Esophagus muscularis mucosa (tissue), 4 donors: Measurements from ENCODE around the gene OR1K1. TPM values are rescaled to one million over a fixed set of nuclear protein-coding genes. Genes with fewer than 3 reads are reported as not detected.

Experiments used
- DNase-seq: peaks from one replicate; pipeline ENCODE4 v3.0.0-alpha.2; 2017; ENCODE audit errors: extremely low spot score
- H3K27ac ChIP-seq, 4 donors: fragments of 200-600 bp; sonication (generic); replicated peaks in 1 of 4; 1 replicate in 3 of 4; 2 replicates in 1 of 4; pipeline ENCODE4 v1.5.1; 2016 to 2019; ENCODE audit warnings: mild to moderate bottlenecking in 1 of 4
- H3K27me3 ChIP-seq, 4 donors: fragments of 200-600 bp; sonication (generic); one replicate each; pipeline versions ENCODE4 v1.5.1 to v1.6.0; 2016 to 2019
- H3K36me3 ChIP-seq, 4 donors: fragments of 200-600 bp; sonication (generic); one replicate each; pipeline ENCODE4 v1.5.1; 2016 to 2019
- H3K4me1 ChIP-seq, 4 donors: fragments of 200-600 bp; sonication (generic); one replicate each; pipeline ENCODE4 v1.5.1; 2016 to 2019
- H3K4me3 ChIP-seq, 4 donors: fragments of 200-600 bp; sonication (generic); 1 replicate in 2 of 4; 2 replicates in 2 of 4; pipeline ENCODE4 v1.5.1; 2016 to 2019; ENCODE audit warnings: mild to moderate bottlenecking in 4 of 4, moderate library complexity in 1 of 4
- H3K9me3 ChIP-seq, 4 donors: fragments of 200-600 bp; sonication (generic); 1 replicate in 3 of 4; 2 replicates in 1 of 4; pipeline ENCODE4 v1.5.1; 2016 to 2019
- CTCF ChIP-seq, 3 experiments: fragments of 200-600 bp in 2 of 3; fragments of 450-650 bp in 1 of 3; sonication (generic) in 2 of 3; IDR thresholded peaks; one replicate each; pipeline ENCODE4 v1.5.1; 2017 to 2019; ENCODE audit warnings: antibody characterized with exemption in 3 of 3, mild to moderate bottlenecking in 2 of 3, moderate library complexity in 1 of 3
- EP300 ChIP-seq: sonication (generic); formaldehyde crosslinking; IDR thresholded peaks from one replicate; pipeline ENCODE4 v1.6.1; 2017; ENCODE audit warnings: antibody characterized with exemption
- POLR2A ChIP-seq: fragments of 450-650 bp; IDR thresholded peaks from one replicate; pipeline ENCODE4 v1.6.1; 2017; ENCODE audit warnings: antibody characterized with exemption, moderate library complexity, mild to moderate bottlenecking, low read depth
- POLR2AphosphoS5 ChIP-seq, 2 donors: sonication (generic); formaldehyde crosslinking; IDR thresholded peaks; one replicate each; pipeline ENCODE4 v1.6.1; 2017; ENCODE audit warnings: antibody characterized with exemption in 2 of 2
- WGBS: methylation state at CpG from one replicate; pipeline ENCODE4 v1.1.5; 2018; 5-methylcytosine and 5-hydroxymethylcytosine counted together
- intact Hi-C: fragments of 100-400 bp; cut with DNase I; formaldehyde crosslinking; loops from one replicate; pipeline ENCODE4 v1.15.1; 2023
- total RNA-seq, 4 donors: library from RNA; depleted of rRNA; stranded (reverse); fragments of >200 nt; gene quantifications; one replicate each; pipeline versions ENCODE4 v1.1.0 to v1.2.1, GENCODE V29; 2016

Gene OR1K1
- total RNA-seq, 4 donors from 2014 or later: not detected

GRCh38 chr9:122777935-122778627, 21.8 kb upstream of the OR1K1 start:
- intact Hi-C loops: no loop called here

DNA sequence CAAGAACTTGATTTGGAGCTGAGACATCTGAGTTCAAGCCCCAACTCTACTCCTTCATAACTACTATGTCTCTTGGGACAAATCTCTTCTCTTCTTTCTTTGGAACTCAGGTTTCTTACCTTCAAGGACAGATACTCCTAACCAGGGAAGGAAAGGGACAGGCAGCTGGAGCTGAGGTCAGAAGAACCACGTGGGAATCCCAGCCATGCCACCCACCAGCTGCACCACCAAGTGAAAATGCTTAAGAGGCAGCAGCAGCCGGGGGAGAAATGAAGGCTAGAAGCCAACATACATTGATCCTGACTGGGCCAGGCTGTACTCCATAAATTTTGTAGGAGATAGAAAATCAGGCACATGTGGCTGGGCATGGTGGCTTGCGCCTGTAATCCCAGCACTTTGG, 20.7 kb upstream of the OR1K1 start:
- intact Hi-C loops: no loop called here
- WGBS: 80% methylated on average over 3 of the region's 3 CpGs
- TF ChIP-seq POLR2AphosphoS5 (IDR thresholded peaks at IDR 0.05) (no peak), POLR2A (no peak), EP300 (no peak), CTCF (IDR thresholded peaks at IDR 0.05) (no peak)

More at GRCh38 chr9:122777935-122778627, 21.8 kb upstream of the OR1K1 start:
- DNase-seq: no peak
- Histone ChIP-seq H3K36me3 (no peaks in the 10 kb centered on the region), H3K27me3 (no peaks in the 10 kb centered on the region), H3K4me1 (no peaks in the 10 kb centered on the region), H3K9me3 (peaks cover 0 to 6% (median 0%) of the 10 kb centered on the region in 4 donors), H3K4me3 (no peak overlapping the region), H3K27ac (no peak overlapping the region)
- TF ChIP-seq POLR2AphosphoS5 (IDR thresholded peaks at IDR 0.05): no peak
- TF ChIP-seq CTCF (IDR thresholded peaks at IDR 0.05): no peak
- no peak for TF ChIP-seq EP300
- TF ChIP-seq POLR2A: no peak
- WGBS: 91% methylated on average over 3 of the region's 3 CpGs

DNA sequence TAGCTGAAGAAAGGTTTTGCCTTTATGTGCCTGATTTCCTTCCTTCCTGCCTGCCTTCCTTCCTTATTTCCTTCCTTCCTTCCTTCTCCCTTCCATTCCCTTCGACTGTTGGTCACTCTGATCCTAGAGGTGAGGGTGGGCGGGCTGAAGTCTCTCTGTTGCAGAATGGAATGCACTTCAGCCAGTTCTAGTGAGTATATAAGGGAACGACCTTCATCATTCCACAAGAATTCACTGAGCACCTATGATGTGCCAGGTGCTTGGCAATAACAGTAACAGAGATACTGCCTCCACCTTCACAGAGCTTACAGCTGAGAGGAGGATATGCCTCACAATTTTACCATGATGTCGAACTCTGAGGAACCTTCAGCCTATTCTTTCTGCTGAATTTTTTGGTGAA, 19.9 kb upstream of the OR1K1 start:
- no peak for TF ChIP-seq EP300
- TF ChIP-seq CTCF (IDR thresholded peaks at IDR 0.05): no peak
- TF ChIP-seq POLR2A: no peak
- TF ChIP-seq POLR2AphosphoS5 (IDR thresholded peaks at IDR 0.05): no peak
- Histone ChIP-seq H3K27me3 (no peaks in the 10 kb centered on the region), H3K27ac (no peak overlapping the region), H3K4me1 (no peaks in the 10 kb centered on the region), H3K4me3 (no peak overlapping the region), H3K36me3 (no peaks in the 10 kb centered on the region), H3K9me3 (no peaks in the 10 kb centered on the region)
- DNase-seq: no peak
- intact Hi-C loops: no loop called here
- 61% methylated on average over 4 of the region's 4 CpGs for WGBS

More for the DNA sequence above, 20.7 kb upstream of the OR1K1 start:
- DNase-seq: no peak
- Histone ChIP-seq H3K27me3 (no peaks in the 10 kb centered on the region), H3K9me3 (no peaks in the 10 kb centered on the region), H3K4me1 (no peaks in the 10 kb centered on the region), H3K4me3 (no peak overlapping the region), H3K27ac (no peak overlapping the region), H3K36me3 (no peaks in the 10 kb centered on the region)

DNA sequence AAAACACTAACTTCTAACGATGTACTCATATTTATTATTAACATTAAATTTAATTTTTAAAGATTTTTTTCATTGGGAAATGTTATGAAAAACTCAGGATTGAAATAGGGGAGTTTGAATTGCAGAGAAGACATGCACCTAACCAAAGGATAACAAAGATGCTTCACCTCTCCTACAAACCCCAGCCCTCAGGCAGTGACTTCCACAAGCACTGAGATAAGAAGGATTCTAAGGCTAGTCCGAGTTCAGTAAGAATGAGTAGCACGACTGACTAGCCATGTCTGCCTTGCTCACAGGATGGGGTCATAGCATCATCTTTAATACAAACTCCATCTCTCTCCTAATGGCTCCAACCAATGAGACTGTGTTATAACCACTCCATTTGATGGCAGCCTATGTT, 18.3 kb upstream of the OR1K1 start:
- no peaks in the 10 kb centered on the region for H3K27me3 ChIP-seq
- intact Hi-C loops: no loop called here
- H3K4me3 ChIP-seq: no peak overlapping the region
- H3K27ac ChIP-seq: no peak overlapping the region
- H3K9me3 ChIP-seq: no peaks in the 10 kb centered on the region
- H3K4me1 ChIP-seq: no peaks in the 10 kb centered on the region
- TF ChIP-seq POLR2A (no peak), CTCF (IDR thresholded peaks at IDR 0.05) (no peak), POLR2AphosphoS5 (IDR thresholded peaks at IDR 0.05) (no peak), EP300 (no peak)
- no peaks in the 10 kb centered on the region for H3K36me3 ChIP-seq
- DNase-seq: no peak
- WGBS: 45% methylated on average over 3 of the region's 3 CpGs

GRCh38 chr9:122785269-122785668, 14.7 kb upstream of the OR1K1 start:
- no peak overlapping the region for H3K27ac ChIP-seq
- no peaks in the 10 kb centered on the region for H3K27me3 ChIP-seq
- H3K4me1 ChIP-seq: no peaks in the 10 kb centered on the region
- intact Hi-C loops: no loop called here
- TF ChIP-seq POLR2A (no peak), POLR2AphosphoS5 (IDR thresholded peaks at IDR 0.05) (no peak), CTCF (IDR thresholded peaks at IDR 0.05) (no peak), EP300 (no peak)
- no peaks in the 10 kb centered on the region for H3K9me3 ChIP-seq
- H3K36me3 ChIP-seq: no peaks in the 10 kb centered on the region
- H3K4me3 ChIP-seq: no peak overlapping the region
- no peak for DNase-seq
